ENCODE measurements around the gene DUSP3.
A peak's percentile ranks its signal among the peaks of the same experiment; 100 is the strongest.
"Not testable (repeated sequence)": the region's sequence is repeated elsewhere in the genome, so short reads cannot be mapped to it uniquely, and the experiment has no call there.

DUSP3 gene

GRCh38 chr17:43800736-43801135 is 22.0 kb upstream of the DUSP3 start:
- no peak for DNase-seq (ENCODE audit: low read depth)

DNA sequence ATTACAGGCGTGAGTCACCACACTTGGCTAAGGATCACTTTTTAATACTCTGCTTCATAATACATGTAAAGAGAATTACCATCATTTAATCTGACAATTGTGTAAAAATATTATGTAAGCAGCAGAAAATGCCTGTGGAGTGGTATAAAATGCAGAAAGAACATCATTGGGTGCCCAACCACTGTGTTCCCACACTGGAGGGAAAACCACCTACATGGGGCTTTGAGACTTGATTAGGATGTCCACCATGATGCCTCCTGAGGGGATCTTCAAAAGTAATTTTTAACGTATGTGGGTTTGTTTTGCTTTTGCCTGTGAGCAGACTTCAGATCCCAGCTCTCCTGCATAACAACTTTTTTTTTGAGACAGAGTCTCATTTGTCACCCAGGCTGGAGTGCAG is 20.3 kb upstream of the DUSP3 start:
- no peak for DNase-seq (ENCODE audit: low read depth)

DNA sequence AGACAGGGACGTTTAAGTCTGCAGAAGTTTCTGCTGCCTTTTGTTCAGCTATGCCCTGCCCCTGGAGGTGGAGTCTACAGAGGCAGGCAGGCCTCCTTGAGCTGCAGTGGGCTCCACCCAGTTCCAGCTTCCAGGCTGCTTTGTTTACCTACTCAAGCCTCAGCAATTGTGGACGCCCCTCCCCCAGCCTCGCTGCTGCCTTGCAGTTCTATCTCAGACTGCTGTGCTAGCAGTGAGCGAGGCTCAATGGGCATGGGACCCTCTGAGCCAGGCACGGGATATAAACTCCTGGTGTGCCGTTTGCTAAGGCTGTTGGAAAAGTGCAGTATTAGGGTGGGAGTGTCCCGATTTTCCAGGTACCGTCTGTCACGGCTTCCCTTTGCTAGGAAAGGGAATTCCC is 19.2 kb upstream of the DUSP3 start:
- DNase-seq (ENCODE audit: low read depth) = not testable (repeated sequence)

GRCh38 chr17:43792668-43793067 is 13.9 kb upstream of the DUSP3 start:
- not testable (repeated sequence) for DNase-seq (ENCODE audit: low read depth)

DNA sequence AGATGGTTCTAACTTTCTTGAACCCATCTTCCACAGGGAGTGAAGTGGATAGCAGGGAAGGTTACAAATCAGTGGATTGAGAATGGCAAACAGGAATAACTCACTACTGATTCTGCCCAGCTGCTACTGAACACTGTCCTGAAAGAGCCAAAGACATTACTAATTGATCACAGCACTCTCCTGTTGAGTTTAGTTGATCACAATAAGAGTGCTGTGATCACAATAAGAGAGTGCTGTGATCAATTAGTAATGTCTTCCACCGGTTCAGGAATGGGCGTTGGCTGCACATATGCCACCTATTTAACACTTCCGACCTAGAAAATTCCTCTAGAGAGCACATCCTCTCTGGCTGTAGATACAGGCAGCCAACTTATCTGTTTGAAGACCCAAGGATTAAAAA is 12.8 kb upstream of the DUSP3 start:
- peak; percentile 10 for DNase-seq (ENCODE audit: low read depth)

- DNase-seq (ENCODE audit: low read depth) = no peak
These were observed 11.6 kb upstream of the DUSP3 start for GRCh38 chr17:43790311-43790940.

DNA sequence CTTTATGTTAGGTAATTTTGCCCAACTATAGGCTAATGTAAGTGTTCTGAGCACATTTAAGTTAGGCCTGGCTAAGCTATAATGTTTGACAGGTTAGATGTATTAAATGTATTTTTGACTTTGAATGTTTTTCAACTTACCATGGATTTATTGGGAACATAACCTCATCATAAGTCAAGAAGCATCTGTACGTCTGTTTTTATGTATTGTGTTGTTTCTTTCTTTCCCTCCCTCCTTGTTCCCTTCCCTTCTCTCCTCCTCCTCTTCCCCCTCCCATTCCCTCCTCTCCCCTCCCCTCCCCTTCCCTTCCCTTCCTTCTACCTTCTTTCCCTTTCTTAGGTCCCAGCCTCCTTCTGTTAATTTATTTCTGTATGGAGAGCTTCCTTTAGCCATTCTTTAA is 10.7 kb upstream of the DUSP3 start:
- DNase-seq (ENCODE audit: low read depth) = no peak

DNA sequence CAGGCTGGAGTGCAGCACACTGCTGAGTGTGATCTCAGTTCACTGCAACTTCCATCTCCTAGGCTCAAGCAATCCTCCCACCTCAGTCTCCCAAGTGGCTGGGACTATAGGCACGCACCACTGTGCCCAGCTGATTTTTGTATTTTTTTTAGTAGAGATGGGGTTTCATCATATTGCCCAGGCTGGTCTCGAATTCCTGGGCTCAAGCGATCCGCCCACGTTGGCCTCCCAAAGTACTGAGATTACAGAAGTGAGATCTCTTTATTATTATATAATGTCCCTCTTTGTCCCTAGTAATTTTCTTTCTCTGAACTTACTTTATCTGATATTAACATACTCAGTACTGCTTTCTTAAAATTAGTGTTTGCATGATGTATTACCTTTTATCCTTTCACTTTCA is 9.8 kb upstream of the DUSP3 start:
- DNase-seq (ENCODE audit: low read depth) = no peak

GRCh38 chr17:43787728-43788127 is 9.0 kb upstream of the DUSP3 start:
- DNase-seq (ENCODE audit: low read depth) = no peak

GRCh38 chr17:43784628-43785101 is 5.9 kb upstream of the DUSP3 start:
- DNase-seq (ENCODE audit: low read depth) = peak; percentile 66

- peak; percentile 46 for DNase-seq (ENCODE audit: low read depth)
These were observed 5.3 kb upstream of the DUSP3 start for GRCh38 chr17:43784068-43784467.

DNA sequence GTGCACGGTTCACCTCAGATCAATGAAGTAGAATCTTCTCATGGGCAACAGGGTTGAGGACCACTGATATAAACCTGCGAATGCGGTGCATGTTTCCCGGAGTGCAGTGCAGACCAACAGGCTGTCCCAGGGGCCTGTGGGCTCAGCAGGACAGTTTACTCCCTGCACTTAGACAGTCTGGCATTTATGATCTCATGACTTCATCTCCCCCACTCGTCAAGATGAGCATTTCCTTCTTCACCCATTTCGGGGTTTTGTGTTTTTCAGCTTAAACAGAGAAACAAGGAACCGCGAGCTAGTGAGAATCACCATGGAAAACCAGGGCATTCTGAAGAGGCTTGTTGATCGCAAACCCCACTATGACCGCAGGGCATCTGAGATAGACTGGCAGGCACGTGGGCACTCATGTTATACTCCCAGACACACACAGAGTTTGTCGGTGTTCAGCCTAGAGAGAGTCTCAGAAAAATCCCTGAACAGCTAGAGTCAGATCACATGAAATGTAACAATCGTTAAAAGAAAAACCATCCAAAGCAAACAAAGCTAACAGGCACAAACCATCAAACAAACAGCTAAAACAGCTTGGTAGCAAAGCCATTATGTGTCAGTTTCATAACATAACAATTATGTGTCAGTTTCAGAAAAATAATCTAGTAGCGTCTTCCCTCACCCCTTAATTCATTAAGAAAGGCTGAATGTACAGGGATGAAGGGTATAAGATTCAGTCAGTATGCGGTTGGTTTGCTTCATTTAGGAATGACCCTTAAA is 4.3 kb upstream of the DUSP3 start:
- DNase-seq (ENCODE audit: low read depth) = no peak

DNA sequence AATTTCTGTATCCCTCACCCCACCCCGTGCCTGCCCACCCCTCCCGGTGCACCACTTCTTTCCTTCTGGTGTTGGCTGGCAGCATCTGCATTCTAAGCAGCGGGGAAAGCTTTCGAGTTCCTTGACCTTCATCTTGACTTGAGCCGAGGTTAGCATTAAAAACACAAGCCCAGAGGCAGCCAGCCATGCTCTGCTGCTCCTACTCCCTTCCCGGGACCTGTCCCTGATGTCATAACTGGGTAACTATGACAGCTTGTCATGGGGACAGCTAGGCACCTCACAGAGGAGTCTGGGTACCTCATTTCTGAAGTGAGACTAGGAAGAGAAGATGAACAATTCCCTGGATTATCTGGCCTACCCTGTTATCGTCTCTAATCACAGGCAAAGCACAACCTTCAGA is 1.4 kb upstream of the DUSP3 start, which contains the start of gene CFAP97D1:
TSS of gene CFAP97D1 (plus strand) at position 301 of the 400 bp plus-strand sequence. CDS start at position 329, 28 bp downstream.
- no peak for DNase-seq (ENCODE audit: low read depth)

DNA sequence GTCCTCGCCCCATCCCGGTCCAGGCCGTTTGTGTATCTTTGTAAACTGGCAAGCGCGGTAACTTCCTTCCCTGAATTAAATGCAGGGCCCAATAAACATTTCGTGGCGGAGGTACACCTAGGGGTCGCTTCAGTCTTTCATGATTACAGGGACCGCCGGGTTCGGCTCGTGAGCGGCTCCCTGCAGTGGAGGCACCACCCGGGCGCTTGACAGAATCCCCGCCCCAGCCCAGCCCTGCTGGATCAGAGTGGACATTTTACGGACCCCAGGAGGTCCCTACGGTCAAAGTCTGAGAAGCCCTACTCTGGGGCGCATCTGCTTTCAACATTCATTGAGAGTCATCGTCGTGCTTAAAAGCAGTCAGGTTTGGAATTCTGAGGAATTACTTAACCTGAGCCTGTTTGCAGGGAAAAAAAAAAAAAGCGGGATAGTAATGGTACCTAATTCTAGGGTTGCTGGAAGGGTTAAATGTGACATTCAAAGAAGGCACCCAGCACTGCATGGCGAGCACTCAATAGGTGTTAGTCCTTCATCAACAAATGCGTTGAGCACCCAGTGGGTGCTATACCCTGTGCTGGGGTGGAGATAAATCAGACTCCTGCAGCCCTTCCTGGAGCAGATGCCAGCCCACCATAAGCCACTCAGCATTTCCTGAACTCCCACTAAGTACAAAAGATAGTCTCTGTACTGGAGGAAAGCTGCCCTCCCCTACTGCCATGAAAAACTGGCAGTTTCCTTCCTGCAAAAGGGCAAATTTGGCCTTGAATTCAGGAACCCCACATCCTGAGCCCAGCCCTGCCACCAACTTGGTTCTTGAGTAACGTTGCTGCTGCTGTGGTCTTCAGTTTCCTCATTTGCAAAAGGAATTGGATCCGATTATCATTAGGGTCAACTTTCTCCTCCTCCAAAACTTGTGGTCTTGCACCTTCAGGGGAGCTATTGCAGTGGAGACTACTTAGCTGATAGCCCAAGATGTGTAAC is 658 bp upstream of the DUSP3 start:
- no peak for DNase-seq (ENCODE audit: low read depth)

DNA sequence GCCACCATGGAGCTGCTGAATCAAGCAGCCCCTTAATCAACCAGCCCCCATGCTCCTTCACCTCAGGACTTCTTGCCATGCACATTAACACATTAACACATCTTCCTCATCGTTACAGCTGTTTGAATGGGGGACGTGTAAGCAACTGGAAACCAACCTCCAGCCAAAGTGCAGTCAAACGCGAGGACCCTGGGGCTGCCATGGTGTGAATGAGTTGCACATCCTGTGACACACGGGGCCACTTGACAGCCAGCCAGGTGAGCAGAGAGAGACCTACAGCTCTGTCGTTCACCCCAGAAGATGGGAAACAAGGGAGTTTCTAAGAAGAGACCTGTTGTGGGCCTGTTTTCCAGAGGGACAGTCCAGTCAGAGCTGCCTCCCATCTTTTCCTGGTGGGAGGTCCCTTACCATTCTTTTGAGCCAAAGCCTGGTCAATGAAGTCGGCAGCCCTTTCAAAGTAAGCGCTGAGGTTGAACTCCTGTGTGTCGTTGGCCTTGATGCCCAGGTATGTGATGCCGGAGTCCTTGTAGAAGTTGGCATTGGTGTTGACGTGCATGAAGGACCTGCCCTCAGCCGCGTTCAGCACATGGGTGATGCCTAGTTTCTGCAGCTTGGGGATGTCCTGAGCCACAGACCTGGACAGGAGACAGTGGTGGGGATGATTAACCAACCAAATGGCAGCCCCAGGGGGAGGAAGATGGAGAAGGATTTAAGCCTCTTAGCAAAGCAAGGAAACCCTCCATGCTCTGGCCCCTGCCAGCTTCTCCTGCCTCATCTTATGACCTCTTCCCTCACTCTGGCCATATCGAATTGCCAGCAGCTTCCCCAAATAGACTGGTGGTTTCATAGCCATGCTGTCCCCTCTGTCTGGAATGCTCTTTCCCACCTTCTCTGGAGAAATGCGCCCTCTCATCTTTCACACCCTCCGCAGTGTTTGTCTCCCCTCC is 4.2 kb downstream of the DUSP3 start:
- no peak for DNase-seq (ENCODE audit: low read depth)

DNA sequence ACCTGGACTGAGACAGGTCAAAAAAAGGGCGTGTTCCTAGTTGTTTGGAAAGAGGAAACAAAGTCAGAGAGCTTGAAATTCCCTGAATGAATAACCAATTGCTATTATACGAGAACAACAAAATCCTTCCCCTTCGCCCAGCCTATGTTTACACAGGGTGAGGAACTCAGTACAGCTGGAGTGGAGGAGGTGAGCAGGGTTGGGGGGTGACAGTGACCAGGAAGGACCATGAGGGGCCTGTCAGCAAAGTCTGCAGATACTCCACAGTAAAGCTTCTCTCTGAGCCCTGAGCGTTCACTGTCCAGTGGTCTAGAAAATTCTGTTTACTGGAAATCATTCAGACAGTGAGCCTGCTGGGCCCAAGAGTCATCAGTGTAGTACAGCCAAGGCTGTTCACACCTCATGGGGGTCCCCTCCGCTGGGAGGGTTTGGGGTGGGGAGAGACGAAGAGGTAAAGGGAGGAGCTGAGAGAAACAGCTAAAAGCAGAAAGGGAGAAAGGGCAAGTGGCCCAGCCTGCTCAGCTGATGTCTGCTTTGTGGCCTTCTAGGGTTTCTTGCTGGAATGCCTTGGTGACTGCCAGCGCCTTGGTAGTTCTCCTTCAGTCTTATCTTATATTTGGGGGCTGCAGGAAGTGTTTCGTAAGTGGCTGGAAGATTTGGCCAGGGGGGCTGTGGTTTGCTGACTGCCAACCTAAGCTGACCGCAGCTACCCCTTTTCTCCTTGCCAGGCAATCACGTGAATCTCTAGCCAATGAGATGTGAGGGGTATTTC is 5.7 kb downstream of the DUSP3 start:
- no peak for DNase-seq (ENCODE audit: low read depth)

DNA sequence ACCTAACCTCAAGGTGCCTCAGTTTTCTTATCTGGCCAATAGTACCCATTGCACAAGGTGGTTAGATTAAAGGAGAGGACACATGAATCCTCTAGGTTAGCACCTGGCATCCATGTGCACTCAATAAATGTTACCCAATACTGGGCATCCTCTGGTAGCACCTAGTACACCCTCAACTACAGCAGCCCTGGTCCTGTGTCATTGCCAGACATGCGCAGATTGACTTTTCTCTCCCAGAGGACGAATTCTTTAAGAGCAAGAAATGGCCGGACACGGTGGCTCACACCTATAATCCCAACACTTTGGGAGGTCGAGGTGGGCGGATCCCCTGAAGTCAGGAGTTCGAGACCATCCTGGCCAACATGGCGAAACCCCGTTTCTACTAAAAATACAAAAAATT is 7.3 kb downstream of the DUSP3 start:
- no peak for DNase-seq (ENCODE audit: low read depth)

- no peak for DNase-seq (ENCODE audit: low read depth)
These were observed 7.8 kb downstream of the DUSP3 start for GRCh38 chr17:43770957-43771356.

GRCh38 chr17:43769859-43770258 is 8.9 kb downstream of the DUSP3 start:
- no peak for DNase-seq (ENCODE audit: low read depth)

GRCh38 chr17:43769426-43769825 is 9.4 kb downstream of the DUSP3 start:
- DNase-seq (ENCODE audit: low read depth) = no peak
